Erythroblast (primary cell): Measurements from ENCODE around the gene TNS1.

ENCODE experiments used
- GATA1 ChIP-seq: IDR thresholded peaks from 2 replicates; pipeline ENCODE4 v1.6.1; 2011; ENCODE audit warnings: low read depth, mild to moderate bottlenecking, control low read depth, low read length, moderate library complexity
- POLR2A ChIP-seq: IDR thresholded peaks from 2 replicates; pipeline ENCODE4 v1.6.1; 2011; ENCODE audit warnings: mild to moderate bottlenecking, low read length

DNA sequence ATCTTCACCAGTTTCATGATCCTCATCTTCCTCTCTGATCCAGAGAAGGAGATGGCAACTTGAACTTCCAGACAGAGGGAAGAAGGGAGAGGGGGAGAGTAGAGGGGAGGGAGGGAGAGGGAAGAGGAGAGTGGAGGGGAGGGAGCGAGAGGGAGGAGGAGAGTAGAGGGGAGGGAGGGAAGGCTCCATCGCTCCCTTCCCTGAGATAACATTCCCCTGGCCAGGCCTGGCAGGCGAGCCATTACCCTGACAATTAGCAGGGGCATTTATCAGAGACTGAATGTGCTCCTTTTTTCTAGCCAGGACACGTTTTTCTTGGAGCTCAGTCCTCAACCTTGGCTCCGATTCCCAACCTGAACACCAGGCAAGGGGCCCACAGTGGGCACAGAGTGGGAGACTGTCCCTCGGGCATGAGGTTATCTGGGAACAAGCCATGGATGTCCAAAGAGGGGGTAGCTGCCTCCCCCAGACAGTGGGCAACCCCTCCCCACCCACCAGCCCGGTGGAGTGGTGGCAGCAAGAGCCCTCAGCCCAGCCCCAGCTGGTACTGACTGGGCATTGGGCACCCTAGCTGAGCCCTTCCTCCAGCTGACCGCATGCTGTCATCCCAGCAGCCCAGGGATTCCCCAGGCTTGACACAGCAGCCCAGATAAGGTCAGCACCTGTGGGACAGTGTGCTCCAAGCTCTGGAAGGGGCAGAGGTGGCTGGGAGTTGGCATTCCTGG lies 81.8 kb downstream of the TNS1 start:
- TF ChIP-seq POLR2A = no peak
- no peak for TF ChIP-seq GATA1
